GM10248 (cell line): ENCODE data around the gene MCEMP1.

Experiments used
- CTCF ChIA-PET: fragments of 300-600 bp; sonication (Branson Sonifier 250); formaldehyde crosslinking; extraction: SDS; loops from one replicate; lab custom pipeline; 2021; ENCODE audit warnings: antibody characterized with exemption; lab: Yijun Ruan, JAX
- POLR2A ChIA-PET: fragments of 350-650 bp; sonication (Branson Sonifier 250); formaldehyde crosslinking; extraction: SDS; loops from one replicate; lab custom pipeline; 2020; ENCODE audit warnings: antibody characterized with exemption; lab: Yijun Ruan, JAX
- DNase-seq: peaks from one replicate; pipeline ENCODE4 v3.0.0; 2012; ENCODE audit errors: extremely low spot score
- TF ChIP-seq, protein P1 (sequence below): IDR thresholded peaks from 2 replicates; pipeline ENCODE4 v1.5.1; 2012; ENCODE audit warnings: mild to moderate bottlenecking, low read depth; ENCODE audit errors: extremely low read depth, missing control alignments, control extremely low read depth

The MCEMP1 gene

DNA sequence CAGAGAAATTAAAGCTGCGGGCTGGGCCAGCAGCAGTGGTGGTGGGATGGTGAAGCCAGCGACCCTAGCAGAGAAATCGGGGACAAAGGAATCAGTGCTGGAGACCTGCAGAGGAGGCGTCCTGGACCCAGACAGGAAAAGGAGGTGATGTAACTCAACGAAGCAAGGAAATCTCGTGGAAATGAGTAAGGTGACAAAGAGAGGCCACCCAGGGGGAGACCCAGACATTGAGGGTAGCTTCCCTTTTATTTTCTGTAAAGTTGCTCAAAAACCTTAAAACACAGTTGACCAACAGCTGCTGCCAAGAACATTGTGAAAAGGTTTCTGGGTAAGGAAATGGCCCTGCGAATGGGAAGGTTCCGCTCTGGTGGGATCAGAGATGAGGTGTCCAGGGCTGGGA lies 21.3 kb upstream of the MCEMP1 start:
- no peak for DNase-seq
- ChIA-PET CTCF (interaction anchor here (0.8 to 4.0 kb wide), 6 partner anchors 11 to 288 kb away, joined by 3 to 19 read pairs (median 5); partner anchors contain the start of gene TRAPPC5), POLR2A (interaction anchor here (0.6 kb wide), 2 partner anchors 87 to 119 kb away, joined by 3 to 5 read pairs; no protein-coding TSS in a partner anchor)
- TF ChIP-seq, protein P1, sequence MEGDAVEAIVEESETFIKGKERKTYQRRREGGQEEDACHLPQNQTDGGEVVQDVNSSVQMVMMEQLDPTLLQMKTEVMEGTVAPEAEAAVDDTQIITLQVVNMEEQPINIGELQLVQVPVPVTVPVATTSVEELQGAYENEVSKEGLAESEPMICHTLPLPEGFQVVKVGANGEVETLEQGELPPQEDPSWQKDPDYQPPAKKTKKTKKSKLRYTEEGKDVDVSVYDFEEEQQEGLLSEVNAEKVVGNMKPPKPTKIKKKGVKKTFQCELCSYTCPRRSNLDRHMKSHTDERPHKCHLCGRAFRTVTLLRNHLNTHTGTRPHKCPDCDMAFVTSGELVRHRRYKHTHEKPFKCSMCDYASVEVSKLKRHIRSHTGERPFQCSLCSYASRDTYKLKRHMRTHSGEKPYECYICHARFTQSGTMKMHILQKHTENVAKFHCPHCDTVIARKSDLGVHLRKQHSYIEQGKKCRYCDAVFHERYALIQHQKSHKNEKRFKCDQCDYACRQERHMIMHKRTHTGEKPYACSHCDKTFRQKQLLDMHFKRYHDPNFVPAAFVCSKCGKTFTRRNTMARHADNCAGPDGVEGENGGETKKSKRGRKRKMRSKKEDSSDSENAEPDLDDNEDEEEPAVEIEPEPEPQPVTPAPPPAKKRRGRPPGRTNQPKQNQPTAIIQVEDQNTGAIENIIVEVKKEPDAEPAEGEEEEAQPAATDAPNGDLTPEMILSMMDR: no peak

DNA sequence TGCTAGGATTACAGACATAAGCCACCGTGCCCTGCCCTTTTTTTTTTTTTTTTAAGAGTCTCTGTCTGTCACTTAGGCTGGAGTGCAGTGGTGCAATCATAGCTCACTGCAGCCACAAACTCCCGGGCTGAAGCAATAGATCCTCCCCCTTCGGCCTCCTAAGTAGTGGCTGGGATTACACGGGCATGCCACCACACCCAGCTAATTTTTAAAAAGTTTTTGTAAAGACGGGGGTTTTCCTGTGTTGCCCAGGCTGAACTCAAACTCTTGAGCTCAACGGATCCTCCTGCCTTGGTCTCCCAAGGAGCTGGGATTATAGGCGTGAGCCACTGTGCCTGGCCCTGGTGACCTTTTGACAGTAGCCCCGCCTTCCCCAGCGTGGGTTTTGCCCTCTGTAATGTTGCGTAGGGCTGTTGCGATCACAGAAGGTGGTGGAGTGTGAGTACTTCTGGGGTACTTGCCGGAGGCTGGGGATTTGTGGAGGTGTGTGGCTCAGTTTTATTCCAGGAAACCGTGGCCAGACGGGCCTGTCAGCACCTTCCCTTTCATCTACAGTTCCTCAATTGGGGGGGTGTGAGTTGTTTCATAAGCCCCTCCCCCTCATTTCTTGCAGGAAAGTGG lies 19.6 kb upstream of the MCEMP1 start:
- DNase-seq: no peak
- ChIA-PET CTCF (interaction anchor here (1.2 to 4.0 kb wide), 3 partner anchors 24 to 143 kb away, joined by 3 to 19 read pairs (median 5); partner anchors contain the start of gene TRAPPC5), POLR2A (no interaction called here)
- TF ChIP-seq, protein P1: no peak

DNA sequence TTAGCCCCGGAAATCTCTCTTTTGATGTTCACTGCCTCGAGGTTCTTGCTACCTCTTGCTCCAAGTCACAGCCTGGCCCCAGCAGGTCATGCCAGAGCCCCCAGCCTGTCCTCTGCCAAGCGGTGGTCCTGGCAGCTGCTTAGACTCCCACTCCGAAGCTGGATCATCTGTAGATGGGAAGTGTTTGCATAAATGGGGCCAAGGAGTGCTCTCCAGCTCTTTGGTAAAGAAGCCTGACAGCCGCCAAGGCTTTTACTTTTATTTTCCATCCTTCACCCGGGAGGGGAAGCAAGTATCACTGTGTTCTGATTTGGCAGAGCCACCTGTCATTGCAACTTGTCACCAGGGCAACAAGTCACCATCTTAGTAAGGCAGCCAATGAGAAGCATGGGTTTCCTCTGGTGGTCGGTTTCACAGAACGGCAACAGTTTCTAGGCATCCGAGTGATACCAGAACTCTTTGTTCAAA lies 18.6 kb upstream of the MCEMP1 start:
- TF ChIP-seq, protein P1: no peak
- CTCF ChIA-PET: interaction anchor here (1.0 to 4.0 kb wide), 2 partner anchors 23 to 142 kb away, joined by 3 to 19 read pairs; partner anchors contain the start of gene TRAPPC5
- DNase-seq: peak; percentile 95
- POLR2A ChIA-PET: interaction anchor here (0.6 kb wide), 1 partner anchor 259 kb away, joined by 4 read pairs; no protein-coding TSS in a partner anchor

DNA sequence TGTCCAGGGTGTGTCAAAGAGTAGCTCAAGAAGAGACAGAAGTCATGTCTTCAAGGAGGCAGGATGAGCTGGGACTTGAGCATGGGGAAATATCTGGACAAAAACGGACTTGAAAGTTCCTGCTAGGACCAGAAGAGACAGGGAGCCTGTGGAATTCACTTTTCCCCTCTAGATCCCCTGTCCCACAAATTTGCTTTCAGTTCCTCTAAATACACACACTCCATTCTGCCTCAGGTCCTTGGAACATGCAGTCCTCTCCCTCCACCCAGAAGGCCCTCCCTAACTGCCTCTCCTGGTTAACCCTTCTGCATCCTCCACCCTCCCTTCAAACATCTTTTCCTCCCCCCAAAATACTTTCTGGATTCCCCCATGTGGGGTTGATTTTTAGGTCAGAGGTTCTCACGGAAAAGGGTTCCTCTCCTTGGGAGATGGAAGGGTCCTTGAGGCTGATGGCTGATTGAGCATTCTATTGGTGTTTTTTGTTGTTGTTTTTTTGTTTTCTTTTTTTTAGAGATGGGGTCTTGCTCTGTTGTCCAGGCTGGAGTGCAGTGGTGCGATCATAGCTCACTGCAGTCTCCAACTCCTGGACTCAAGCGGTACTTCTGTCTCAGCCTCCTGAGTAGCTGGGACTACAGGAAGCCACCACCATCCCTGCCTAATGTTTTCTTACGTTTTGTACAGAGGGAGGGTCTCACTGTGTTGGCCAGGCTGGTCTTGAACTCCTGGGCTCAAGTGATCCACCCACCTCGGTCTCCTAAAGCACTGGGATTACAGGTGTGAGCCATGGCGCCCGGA lies 14.9 kb upstream of the MCEMP1 start:
- TF ChIP-seq, protein P1: no peak
- no peak for DNase-seq
- ChIA-PET CTCF (interaction anchor here (0.6 to 5.0 kb wide), 5 partner anchors 8 to 242 kb away, joined by 3 to 24 read pairs (median 4); partner anchors contain the start of genes MAP2K7 and TRAPPC5), POLR2A (interaction anchor here (0.8 kb wide), 1 partner anchor 24 kb away, joined by 3 read pairs; no protein-coding TSS in a partner anchor)

DNA sequence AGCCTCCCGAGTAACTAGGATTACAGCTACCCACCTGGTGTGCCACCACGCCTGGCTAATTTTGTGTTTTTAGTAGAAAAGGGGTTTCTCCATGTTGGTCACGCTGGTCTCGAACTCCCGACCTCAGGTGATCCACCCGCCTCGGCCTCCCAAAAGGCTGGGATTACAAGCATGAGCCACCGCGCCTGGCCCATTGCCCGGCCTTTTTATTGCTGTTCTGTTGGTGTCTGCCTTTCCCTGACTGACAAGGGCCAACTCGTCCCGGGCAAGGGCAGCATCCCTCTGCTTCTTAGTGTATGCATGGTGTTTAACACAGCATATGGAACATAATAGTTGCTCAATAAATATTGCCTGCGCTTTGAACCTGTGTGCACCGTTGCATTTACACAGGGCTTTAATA lies 14.2 kb upstream of the MCEMP1 start:
- TF ChIP-seq, protein P1: no peak
- DNase-seq: no peak
- POLR2A ChIA-PET: no interaction called here
- CTCF ChIA-PET: interaction anchor here (0.9 to 5.0 kb wide), 4 partner anchors 10 to 241 kb away, joined by 3 to 24 read pairs (median 4); partner anchors contain the start of genes MAP2K7 and TRAPPC5

DNA sequence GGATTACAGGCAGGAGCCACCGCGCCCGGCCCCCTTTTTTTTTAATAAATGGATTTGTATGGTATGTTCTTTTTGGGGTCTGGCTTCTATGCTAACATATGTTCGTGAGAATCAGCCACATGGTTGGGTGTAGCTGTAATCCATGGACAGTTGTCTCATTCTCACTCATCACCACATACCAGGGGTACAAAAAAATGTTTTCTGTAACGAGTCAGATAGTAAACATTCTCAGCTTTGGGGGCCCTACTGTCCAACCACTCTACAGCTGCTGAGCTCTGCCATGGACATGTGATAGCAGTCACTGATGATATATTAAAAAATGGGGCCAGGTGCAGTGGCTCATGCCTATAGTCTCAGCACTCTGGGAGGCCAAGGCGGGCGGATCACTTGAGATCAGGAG lies 13.2 kb upstream of the MCEMP1 start:
- ChIA-PET POLR2A (no interaction called here), CTCF (interaction anchor here (0.8 to 5.0 kb wide), 7 partner anchors 11 to 136 kb away, joined by 3 to 24 read pairs (median 4); partner anchors contain the start of gene TRAPPC5)
- TF ChIP-seq, protein P1: no peak
- DNase-seq: no peak
